Measurements from ENCODE around the gene RPS15A.
A peak's percentile ranks its signal among the peaks of the same experiment; 100 is the strongest.
"Not testable (repeated sequence)": the region's sequence is repeated elsewhere in the genome, so short reads cannot be mapped to it uniquely, and the experiment has no call there.

Gene RPS15A

DNA sequence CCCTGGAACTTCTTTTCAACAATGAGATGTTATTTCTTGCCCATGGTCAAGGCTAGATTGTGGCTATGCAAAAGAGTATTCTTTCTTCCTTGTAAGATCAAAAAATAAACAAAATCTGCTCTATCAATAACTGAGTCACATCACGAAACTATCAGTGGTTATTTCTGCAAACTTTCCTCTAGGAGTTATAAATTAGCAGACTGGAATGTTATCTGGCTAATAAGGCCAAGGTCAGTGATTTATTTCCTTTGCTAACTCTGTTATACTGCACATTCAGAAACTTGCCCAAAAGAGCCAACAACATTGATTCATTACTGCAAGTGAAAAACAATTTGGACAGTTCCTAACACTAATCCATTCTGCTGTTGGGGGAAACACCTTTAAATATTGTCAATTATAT, 6.2 kb upstream of the RPS15A start:
- no peak for DNase-seq (ENCODE audit: low spot score)

GRCh38 chr16:18792836-18793433, 2.8 kb upstream of the RPS15A start:
- no peak for DNase-seq (ENCODE audit: low spot score)

- no peak for DNase-seq (ENCODE audit: low spot score)
Observed at GRCh38 chr16:18789515-18789849, 652 bp downstream of the RPS15A start.

- peak; percentile 24 for DNase-seq (ENCODE audit: low spot score)
Observed at GRCh38 chr16:18788828-18789514, 1.2 kb downstream of the RPS15A start.

DNA sequence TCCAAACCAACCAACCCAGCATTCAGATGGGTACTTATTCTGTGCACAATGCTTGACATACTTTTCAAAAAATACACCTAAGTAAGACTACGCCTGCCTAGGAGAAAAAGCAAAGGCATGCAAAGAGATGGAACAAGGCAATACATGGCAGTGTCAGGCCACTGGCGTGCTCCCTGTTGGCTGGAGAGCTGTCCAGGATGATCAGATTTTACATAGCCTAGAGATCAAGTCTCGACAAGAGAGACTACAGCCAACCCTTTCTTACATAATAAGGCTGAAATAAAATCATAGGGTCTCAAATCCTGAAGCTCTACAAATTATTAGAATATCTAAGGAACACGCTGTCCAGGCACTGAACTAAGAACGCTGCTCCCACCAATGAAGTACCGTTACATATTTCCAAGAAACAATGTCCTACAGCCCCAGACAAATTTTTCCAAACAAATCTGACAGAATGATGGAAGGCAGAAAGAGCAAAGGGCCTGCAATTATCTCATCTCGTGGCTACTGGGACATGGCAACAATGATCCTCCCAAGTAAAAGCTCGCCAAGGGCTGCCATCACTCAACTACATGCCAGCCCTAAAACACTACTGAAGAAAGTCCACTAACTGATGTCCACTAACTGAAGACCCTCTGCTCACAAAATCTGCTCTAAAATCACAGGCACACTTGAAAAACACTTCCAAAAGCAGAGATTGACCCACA, 5.1 kb downstream of the RPS15A start:
- no peak for DNase-seq (ENCODE audit: low spot score)

DNA sequence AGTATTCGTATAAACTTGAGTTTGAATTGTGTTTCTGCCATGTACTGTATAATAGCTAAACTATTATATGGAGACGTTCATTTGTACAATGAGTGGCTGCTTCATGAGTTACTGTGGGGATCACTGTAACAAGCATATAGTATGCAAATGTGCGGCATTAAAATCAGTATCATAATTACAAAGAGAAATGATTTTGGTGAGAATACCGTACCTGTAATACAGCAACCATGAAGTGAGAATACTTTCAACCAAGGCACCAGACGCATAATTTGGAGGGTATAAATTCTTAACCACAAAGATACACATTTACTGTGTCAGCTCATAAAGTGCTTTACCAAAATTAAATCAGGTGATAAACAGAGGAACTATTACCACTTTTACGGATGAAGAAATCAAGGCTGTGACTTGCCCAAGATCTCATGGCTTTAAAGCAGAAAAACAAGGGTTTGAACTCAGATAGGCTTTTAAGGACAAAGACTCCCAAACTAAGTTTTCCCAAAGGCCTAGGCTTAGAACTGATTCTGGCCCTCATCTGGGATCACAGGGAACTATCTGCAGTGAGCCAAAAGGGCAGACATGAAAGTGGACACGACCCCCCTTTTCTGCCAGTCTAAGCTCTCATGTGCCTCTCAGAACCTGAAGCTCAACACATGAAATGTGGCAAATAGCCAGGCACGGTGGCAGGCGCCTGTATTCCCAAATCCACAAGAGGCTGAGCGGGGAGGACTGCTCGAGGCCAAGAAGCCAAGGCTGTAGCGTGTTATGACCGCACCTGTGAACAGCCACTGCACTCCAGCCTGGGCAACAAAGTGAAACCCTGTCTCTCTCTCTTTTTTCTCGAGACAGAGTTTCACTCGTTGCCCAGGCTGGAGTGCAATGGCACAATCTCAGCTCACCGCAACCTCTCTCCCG, 6.4 kb downstream of the RPS15A start:
- DNase-seq (ENCODE audit: low spot score), result no peak

DNA sequence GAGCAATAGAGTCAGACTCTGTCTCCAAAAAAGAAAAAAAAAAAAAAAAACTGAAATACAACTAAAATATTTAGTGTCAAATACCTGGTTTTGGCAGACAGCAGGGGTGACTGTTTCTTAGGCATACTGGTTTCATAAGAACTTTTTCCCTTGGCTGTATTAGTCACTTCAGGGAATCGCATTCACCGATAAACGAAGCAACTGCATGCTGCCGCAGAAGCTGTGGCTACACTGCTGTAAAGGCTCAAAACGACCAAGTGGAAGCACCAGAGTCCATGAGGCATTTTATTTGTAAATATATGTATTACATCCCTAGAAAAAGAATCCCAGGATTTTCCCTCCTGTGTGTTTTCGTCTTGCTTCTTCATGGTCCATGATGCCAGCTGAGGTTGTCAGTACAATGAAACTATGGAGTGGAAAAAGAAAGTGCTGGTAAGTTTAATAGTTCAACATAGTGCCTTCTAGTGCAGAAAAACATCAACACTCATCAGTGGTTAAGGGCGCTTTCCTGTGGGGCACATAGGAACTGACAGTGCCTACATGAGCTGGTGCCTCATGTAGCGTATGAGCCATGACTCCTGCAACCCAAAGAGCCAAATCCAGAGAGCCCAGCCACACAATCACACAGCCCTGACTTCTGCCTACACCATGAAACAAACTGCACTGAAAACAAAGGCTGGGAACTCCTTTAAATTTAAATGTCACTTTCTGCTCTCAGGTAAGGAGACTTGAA, 7.3 kb downstream of the RPS15A start:
- DNase-seq (ENCODE audit: low spot score), result no peak

GRCh38 chr16:18781232-18781631, 8.9 kb downstream of the RPS15A start:
- not testable (repeated sequence) for DNase-seq (ENCODE audit: low spot score)

DNA sequence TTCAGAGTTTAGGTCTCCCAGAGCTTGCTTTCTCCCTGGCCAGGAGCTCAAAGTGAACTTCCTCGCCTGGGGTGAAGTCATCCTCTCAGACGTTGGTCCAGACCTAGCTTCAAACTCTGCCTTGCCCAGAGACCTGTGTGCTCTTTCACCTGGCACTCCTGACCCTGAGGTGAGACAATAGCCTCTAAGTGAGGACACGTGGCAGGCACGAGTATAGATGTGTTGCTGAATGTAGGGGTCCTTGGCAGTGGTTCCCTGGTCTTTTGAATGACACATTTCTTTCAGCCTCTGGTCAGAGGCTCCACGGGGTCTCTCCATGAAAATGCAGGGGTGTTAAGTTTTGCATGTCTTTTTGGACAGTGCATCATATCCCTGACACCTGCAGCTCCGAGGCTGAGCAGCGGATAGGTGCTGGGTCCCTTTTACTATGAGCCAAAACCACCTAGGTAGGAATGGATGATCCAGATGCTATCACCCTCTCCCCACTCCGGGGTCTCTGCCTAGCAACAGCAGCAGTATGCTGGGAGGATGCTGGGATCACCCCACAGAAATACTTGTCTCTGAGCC, 9.6 kb downstream of the RPS15A start:
- not testable (repeated sequence) for DNase-seq (ENCODE audit: low spot score)

- not testable (repeated sequence) for DNase-seq (ENCODE audit: low spot score)
Observed at GRCh38 chr16:18777664-18778063, 12.5 kb downstream of the RPS15A start.

- DNase-seq (ENCODE audit: low spot score), result not testable (repeated sequence)
Observed at GRCh38 chr16:18776334-18776733, 13.8 kb downstream of the RPS15A start.

DNA sequence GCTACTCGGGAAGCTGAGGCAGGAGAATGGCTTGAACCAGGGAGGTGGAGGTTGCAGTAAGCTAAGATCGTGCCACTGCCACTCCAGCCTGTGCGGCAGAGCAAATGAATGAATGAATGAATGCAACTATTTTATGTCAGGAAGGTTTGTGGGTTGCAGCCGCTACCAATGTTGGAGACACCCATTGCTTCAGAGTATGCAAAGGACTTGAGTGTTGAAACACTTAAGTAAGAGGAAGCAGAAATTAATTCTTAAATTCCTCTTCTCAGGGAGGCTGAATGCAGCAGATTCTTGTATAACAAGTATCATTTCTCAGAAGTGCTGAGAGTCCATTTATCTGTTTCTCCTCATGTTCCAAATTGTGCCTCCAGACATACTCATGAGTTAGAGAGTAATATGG, 15.5 kb downstream of the RPS15A start:
- DNase-seq (ENCODE audit: low spot score), result not testable (repeated sequence)

DNA sequence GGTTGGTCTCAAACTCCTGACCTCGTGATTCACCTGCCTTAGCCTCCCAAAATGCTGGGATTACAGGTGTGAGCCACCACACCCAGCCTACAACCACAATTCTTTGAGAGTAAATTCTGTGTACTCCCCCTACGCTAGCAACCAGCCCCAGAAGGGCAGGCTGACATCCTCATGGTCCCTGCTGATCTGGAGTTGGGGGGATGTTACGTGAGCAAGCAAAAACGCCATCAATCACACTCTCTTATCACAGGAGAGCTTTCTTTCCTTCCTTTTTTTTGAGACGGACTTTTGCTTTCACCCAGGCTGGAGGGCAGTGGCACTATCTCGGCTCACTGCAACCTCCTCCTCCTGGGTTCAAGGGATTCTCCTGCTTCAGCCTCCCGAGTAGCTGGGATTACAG, 18.0 kb downstream of the RPS15A start:
- not testable (repeated sequence) for DNase-seq (ENCODE audit: low spot score)

DNA sequence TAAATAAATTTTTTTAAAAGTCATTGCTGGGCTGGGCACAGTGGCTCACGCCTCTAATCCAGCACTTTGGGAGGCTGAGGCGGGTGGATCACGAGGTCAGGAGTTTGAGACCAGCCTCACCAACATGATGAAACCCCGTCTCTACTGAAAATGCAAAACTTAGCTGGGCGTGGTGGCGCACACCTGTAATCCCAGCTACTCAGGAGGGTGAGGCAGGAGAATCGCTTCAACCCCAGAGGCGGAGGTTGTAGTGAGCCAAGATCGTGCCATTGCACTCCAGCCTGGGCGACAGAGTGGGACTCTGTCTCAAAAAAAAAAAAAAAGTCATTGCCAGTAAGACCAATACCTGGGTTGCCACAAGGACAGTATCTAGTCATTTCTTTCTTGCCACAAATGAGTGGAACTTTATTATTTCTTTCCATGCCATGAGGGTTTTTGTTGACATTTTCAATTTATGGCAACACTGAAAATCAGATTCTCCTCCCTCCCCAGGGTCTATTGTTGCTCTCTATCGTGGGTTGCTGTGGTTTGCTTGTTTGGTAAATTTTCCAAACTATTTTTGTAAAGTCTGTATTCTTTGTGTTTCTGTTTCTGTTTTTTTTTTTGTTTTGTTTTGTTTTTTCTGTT, 19.7 kb downstream of the RPS15A start:
- not testable (repeated sequence) for DNase-seq (ENCODE audit: low spot score)

GRCh38 chr16:18767217-18767616, 22.9 kb downstream of the RPS15A start:
- not testable (repeated sequence) for DNase-seq (ENCODE audit: low spot score)

GRCh38 chr16:18762713-18763112, 27.4 kb downstream of the RPS15A start:
- DNase-seq (ENCODE audit: low spot score), result not testable (repeated sequence)

GRCh38 chr16:18759598-18760520, 30.3 kb downstream of the RPS15A start:
- not testable (repeated sequence) for DNase-seq (ENCODE audit: low spot score)

DNA sequence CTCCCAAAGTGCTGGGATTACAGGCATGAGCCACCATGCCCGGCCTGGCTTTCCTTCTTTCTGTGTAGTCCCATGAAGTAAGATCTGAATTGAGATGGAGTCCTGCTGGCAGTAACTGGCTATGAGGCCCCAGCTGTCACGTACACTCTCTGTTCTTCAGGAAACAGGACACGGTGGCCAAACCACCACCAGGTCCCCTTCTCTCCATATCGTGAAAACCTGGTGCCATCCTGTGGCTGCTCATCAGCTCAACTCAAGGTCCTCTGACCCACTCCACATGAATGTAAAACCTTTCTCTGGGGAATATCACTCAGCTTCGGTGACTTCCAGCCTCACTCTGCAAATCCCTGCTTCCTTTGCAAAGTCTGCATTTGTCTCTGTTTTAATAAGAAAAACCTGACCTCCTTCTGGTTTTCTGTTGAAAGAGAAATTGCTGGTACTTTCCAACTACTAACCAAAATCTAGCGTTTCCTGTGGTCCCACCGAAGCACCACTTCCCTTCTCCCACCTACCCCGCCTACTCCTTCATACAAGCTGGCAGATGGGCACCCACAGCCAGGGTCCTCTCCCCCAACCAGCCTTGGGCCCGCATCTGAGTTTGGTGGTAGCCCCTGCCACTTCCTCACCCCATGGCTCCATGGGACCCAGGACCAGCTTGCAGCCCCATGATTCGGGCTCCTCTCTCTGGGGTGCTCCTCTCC, 32.0 kb downstream of the RPS15A start:
- not testable (repeated sequence) for DNase-seq (ENCODE audit: low spot score)

- DNase-seq (ENCODE audit: low spot score), result not testable (repeated sequence)
Observed at GRCh38 chr16:18756639-18757038, 33.5 kb downstream of the RPS15A start.

Measured in GM03348 (cell line).